ENCODE measurements around the gene ZNF577.

ZNF577 gene

GRCh38 chr19:51903192-51903591 is 15.4 kb upstream of the ZNF577 start:
- TF ChIP-seq, protein P1, sequence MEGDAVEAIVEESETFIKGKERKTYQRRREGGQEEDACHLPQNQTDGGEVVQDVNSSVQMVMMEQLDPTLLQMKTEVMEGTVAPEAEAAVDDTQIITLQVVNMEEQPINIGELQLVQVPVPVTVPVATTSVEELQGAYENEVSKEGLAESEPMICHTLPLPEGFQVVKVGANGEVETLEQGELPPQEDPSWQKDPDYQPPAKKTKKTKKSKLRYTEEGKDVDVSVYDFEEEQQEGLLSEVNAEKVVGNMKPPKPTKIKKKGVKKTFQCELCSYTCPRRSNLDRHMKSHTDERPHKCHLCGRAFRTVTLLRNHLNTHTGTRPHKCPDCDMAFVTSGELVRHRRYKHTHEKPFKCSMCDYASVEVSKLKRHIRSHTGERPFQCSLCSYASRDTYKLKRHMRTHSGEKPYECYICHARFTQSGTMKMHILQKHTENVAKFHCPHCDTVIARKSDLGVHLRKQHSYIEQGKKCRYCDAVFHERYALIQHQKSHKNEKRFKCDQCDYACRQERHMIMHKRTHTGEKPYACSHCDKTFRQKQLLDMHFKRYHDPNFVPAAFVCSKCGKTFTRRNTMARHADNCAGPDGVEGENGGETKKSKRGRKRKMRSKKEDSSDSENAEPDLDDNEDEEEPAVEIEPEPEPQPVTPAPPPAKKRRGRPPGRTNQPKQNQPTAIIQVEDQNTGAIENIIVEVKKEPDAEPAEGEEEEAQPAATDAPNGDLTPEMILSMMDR (IDR thresholded peaks at IDR 0.05; ENCODE audit: control insufficient read depth, insufficient read depth, low read depth, low read length, missing control alignments) = no peak
- DNase-seq (ENCODE audit: low read depth) = no peak

GRCh38 chr19:51901860-51902259 is 14.1 kb upstream of the ZNF577 start:
- TF ChIP-seq, protein P1 (IDR thresholded peaks at IDR 0.05; ENCODE audit: control insufficient read depth, insufficient read depth, low read depth, low read length, missing control alignments) = no peak
- no peak overlapping the region for H3K4me3 ChIP-seq (ENCODE audit: control insufficient read depth, low read depth, low read length)
- no peak for DNase-seq (ENCODE audit: low read depth)

More at GRCh38 chr19:51903192-51903591, 15.4 kb upstream of the ZNF577 start:
- H3K4me3 ChIP-seq (ENCODE audit: control insufficient read depth, low read depth, low read length) = no peak overlapping the region

DNA sequence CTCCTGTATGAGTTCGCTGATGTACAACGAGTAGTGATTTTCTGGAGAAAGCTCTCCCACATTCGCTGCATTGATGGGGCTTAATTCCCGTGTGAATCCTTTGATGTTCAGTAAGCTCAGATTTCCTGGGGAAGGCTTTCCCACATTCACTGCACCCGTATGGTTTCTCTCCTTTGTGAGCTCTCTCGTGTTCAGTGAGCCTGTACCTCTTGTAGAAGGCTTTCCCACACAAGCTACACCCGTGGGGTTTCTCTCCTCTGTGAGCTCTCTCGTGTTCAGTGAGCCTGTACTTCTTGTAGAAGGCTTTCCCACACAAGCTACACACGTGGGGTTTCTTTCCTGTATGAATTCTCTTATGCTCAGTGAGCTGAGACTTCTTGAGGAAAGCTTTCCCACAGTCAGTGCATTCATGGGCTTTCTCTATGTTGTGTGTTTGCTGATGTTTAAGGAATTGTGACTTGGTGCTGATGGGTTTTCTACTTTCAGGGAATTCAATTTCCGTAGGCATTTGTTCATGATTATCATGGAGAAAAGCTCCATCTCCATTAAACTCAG is 3.5 kb upstream of the ZNF577 start:
- TF ChIP-seq, protein P1 (IDR thresholded peaks at IDR 0.05; ENCODE audit: control insufficient read depth, insufficient read depth, low read depth, low read length, missing control alignments) = no peak
- DNase-seq (ENCODE audit: low read depth) = no peak
- no peak overlapping the region for H3K4me3 ChIP-seq (ENCODE audit: control insufficient read depth, low read depth, low read length)

DNA sequence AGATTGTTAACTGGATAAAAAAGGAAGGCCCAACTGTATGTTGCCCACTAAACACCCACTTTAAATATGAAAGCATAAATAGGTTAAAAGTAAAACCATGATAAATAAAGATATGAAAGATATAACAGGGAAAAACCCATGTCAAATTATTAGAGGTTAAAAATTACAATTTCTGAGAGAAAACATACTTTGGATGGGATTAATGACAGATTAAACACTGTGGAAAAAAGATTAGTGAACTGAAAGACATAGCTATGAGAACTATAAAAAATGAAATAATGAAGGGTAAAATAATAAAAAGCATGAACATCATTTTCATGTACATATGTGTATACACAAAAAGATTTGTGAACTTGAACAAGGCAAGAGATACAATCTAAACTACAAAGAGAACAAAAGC is 2.2 kb upstream of the ZNF577 start:
- TF ChIP-seq, protein P1 (IDR thresholded peaks at IDR 0.05; ENCODE audit: control insufficient read depth, insufficient read depth, low read depth, low read length, missing control alignments) = no peak
- no peak for DNase-seq (ENCODE audit: low read depth)
- H3K4me3 ChIP-seq (ENCODE audit: control insufficient read depth, low read depth, low read length) = no peak overlapping the region

DNA sequence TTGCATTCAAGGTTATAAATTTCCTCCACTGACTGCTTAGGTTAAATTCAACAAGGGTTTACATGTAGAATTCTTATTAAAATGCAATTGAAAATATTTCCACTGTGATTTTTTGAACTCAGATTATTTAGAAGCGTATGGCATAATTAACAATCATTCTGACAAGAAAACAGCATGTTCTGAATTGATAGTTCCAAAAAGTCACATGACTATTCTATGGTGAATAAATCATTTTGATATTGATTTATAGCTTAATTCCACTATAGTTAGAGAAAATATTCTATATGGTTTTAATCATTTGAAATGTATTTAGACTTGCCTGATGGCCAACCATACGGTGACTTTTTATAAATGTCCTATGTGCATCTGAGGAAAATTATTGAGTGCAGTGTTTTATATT is 3.0 kb downstream of the ZNF577 start:
- no peak for DNase-seq (ENCODE audit: low read depth)
- TF ChIP-seq, protein P1 (IDR thresholded peaks at IDR 0.05; ENCODE audit: control insufficient read depth, insufficient read depth, low read depth, low read length, missing control alignments) = no peak
- no peak overlapping the region for H3K4me3 ChIP-seq (ENCODE audit: control insufficient read depth, low read depth, low read length)

DNA sequence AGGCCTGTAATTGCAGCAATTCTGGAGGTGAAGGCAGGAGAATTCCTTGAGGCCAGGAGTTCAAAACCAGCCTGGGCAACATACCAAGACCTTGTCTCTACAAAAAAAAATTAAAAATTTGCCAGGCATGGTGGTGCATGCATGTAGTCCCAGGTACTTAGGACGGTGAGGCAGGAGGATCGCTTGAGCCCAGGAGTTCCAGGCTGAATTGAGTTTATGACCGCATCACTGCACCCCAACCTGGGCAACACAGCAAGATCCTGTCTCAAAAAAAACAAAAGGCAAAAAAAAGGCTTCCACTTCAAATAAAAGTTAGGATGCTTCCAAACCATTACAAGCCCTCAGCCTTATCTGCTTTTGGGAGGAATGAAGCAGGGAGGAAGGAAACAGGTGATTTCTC is 5.2 kb downstream of the ZNF577 start:
- TF ChIP-seq, protein P1 (IDR thresholded peaks at IDR 0.05; ENCODE audit: control insufficient read depth, insufficient read depth, low read depth, low read length, missing control alignments) = no peak
- no peak overlapping the region for H3K4me3 ChIP-seq (ENCODE audit: control insufficient read depth, low read depth, low read length)
- no peak for DNase-seq (ENCODE audit: low read depth)

- no peak overlapping the region for H3K4me3 ChIP-seq (ENCODE audit: control insufficient read depth, low read depth, low read length)
- no peak for DNase-seq (ENCODE audit: low read depth)
- TF ChIP-seq, protein P1 (IDR thresholded peaks at IDR 0.05; ENCODE audit: control insufficient read depth, insufficient read depth, low read depth, low read length, missing control alignments) = no peak
These were observed 14.7 kb downstream of the ZNF577 start for GRCh38 chr19:51873097-51873496.

Measured in AG09309 (cell line).